ENCODE data around the gene SLC16A8. TPM values are rescaled to one million over a fixed set of nuclear protein-coding genes. Genes with fewer than 3 reads are reported as not detected.

Gene SLC16A8
- total and polyA plus RNA-seq, 9 of the 15 experiments (the other 6 are each of a cell fraction or from before 2014, with no cell fraction given) = not detected

- Histone ChIP-seq H3K27me3 (ENCODE audit: control insufficient read depth in 2 of 2, insufficient read depth in 2 of 2, low read length in 2 of 2) (no peaks in the 10 kb centered on the region), H3K9me1 (ENCODE audit: control insufficient read depth, insufficient read depth, low read length) (no peaks in the 10 kb centered on the region), H3K36me3 (ENCODE audit: control insufficient read depth, insufficient read depth, low read length) (no peaks in the 10 kb centered on the region), H3K79me2 (ENCODE audit: control insufficient read depth, insufficient read depth, low read length) (no peaks in the 10 kb centered on the region), H3K4me1 (replicated peaks in 1 of 2; ENCODE audit: control insufficient read depth in 2 of 2, insufficient read depth in 2 of 2, low read length in 2 of 2) (peaks cover 0 to 26% of the 10 kb centered on the region in 2 experiments; a peak in 3 of 5 replicates), H3K9me3 (replicated peaks; ENCODE audit: control insufficient read depth, insufficient read depth, low read depth, low read length) (no peaks in the 10 kb centered on the region), H2AFZ (ENCODE audit: low read depth, low read length) (no peak overlapping the region), H3K9ac (ENCODE audit: insufficient read depth in 1 of 2, low read depth in 2 of 2, low read length in 2 of 2) (no peak overlapping the region; a peak in 1 of 4 replicates), H4K20me1 (replicated peaks; ENCODE audit: control insufficient read depth, insufficient read depth, low read length) (no peaks in the 10 kb centered on the region), H3K27ac (ENCODE audit: extremely low read depth, low read depth, low read length) (no peak overlapping the region), H3K4me2 (ENCODE audit: insufficient read depth, low read length) (no peak overlapping the region), H3K4me3 (no peak overlapping the region)
- TF ChIP-seq, protein P1, sequence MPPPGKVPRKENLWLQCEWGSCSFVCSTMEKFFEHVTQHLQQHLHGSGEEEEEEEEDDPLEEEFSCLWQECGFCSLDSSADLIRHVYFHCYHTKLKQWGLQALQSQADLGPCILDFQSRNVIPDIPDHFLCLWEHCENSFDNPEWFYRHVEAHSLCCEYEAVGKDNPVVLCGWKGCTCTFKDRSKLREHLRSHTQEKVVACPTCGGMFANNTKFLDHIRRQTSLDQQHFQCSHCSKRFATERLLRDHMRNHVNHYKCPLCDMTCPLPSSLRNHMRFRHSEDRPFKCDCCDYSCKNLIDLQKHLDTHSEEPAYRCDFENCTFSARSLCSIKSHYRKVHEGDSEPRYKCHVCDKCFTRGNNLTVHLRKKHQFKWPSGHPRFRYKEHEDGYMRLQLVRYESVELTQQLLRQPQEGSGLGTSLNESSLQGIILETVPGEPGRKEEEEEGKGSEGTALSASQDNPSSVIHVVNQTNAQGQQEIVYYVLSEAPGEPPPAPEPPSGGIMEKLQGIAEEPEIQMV (tag; conservative IDR thresholded peaks at IDR 0.05; ENCODE audit: low read depth) = peak; percentile 73; the same call in 1 of the 2 replicates
- TF ChIP-seq ZNF347 (CRISPR knock-in tag; IDR thresholded peaks at IDR 0.05; ENCODE audit: low read depth) = no peak
- TF ChIP-seq HDAC6 (IDR thresholded peaks at IDR 0.05; ENCODE audit: low read depth, low read length) = no peak
- TF ChIP-seq, protein P2, sequence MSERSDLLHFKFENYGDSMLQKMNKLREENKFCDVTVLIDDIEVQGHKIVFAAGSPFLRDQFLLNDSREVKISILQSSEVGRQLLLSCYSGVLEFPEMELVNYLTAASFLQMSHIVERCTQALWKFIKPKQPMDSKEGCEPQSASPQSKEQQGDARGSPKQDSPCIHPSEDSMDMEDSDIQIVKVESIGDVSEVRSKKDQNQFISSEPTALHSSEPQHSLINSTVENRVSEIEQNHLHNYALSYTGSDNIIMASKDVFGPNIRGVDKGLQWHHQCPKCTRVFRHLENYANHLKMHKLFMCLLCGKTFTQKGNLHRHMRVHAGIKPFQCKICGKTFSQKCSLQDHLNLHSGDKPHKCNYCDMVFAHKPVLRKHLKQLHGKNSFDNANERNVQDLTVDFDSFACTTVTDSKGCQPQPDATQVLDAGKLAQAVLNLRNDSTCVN (CRISPR knock-in tag; IDR thresholded peaks at IDR 0.05) = no peak
- peak; percentile 69 for TF ChIP-seq CEBPB (tag; IDR thresholded peaks at IDR 0.05)
- no peak for TF ChIP-seq ZBTB11 (CRISPR knock-in tag; IDR thresholded peaks at IDR 0.05)
- no peak for TF ChIP-seq CEBPG (CRISPR knock-in tag; IDR thresholded peaks at IDR 0.05)
- peak in 1 of 2 experiments; percentile 27; a peak in 1 of 4 replicates for TF ChIP-seq CEBPG (tag; conservative IDR thresholded peaks at IDR 0.05 in 1 of 2, IDR thresholded peaks at IDR 0.05 in 1 of 2)
- no peak for TF ChIP-seq RBM22 (IDR thresholded peaks at IDR 0.05; ENCODE audit: low read depth, low read length, poor library complexity, severe bottlenecking)
- peak; percentile 61; the same call in 2 of the 3 replicates for ATAC-seq
- DNase-seq (ENCODE audit: extremely low read depth in 1 of 4, low spot score in 3 of 4) = no peak
- ChIA-PET CTCF (ENCODE audit: low intra/inter-chr PET ratio) (no interaction called here), POLR2A (no interaction called here)
- in situ Hi-C loops (cut with MboI) (no loop called here), intact Hi-C loops (cut with micrococcal nuclease) (no loop called here)
- no peak for FAIRE-seq
- 12% methylated on average over 3 of the region's 5 CpGs for WGBS (ENCODE audit: insufficient coverage, low coverage, missing lambda C conversion rate)
- no TSS peak for BruUV-seq (replicated peaks)
Measured at GRCh38 chr22:38041760-38042487, 42.1 kb downstream of the SLC16A8 start.
